HuH-7 (cell line): ENCODE measurements around the gene FSIP1.

Experiments used
- DNase-seq: peaks from one replicate; pipeline ENCODE4 v3.0.0; 2011; ENCODE audit warnings: low spot score

The FSIP1 gene

GRCh38 chr15:39645138-39645975 lies 137.3 kb downstream of the FSIP1 start:
- no peak for DNase-seq

GRCh38 chr15:39644136-39644535 lies 138.5 kb downstream of the FSIP1 start:
- DNase-seq: no peak

GRCh38 chr15:39643727-39644126 lies 138.9 kb downstream of the FSIP1 start:
- no peak for DNase-seq

- no peak for DNase-seq
Observed at GRCh38 chr15:39642011-39642640, 140.5 kb downstream of the FSIP1 start.

- no peak for DNase-seq
Observed at GRCh38 chr15:39641191-39641889, 141.3 kb downstream of the FSIP1 start.

GRCh38 chr15:39640665-39641064 lies 142.0 kb downstream of the FSIP1 start:
- DNase-seq: no peak

GRCh38 chr15:39639037-39639436 lies 143.6 kb downstream of the FSIP1 start:
- no peak for DNase-seq

- no peak for DNase-seq
Observed at GRCh38 chr15:39638041-39638440, 144.6 kb downstream of the FSIP1 start.

- DNase-seq: no peak
Observed at GRCh38 chr15:39631357-39631756, 151.3 kb downstream of the FSIP1 start.

- no peak for DNase-seq
Observed at GRCh38 chr15:39629906-39630305, 152.7 kb downstream of the FSIP1 start.

GRCh38 chr15:39629371-39629770 lies 153.3 kb downstream of the FSIP1 start:
- no peak for DNase-seq

GRCh38 chr15:39628546-39629257 lies 153.9 kb downstream of the FSIP1 start:
- DNase-seq: no peak

GRCh38 chr15:39628144-39628508 lies 154.5 kb downstream of the FSIP1 start:
- DNase-seq: no peak

- DNase-seq: no peak
Observed at GRCh38 chr15:39627451-39628143, 155.0 kb downstream of the FSIP1 start.

GRCh38 chr15:39625856-39626255 lies 156.8 kb downstream of the FSIP1 start:
- no peak for DNase-seq

- no peak for DNase-seq
Observed at GRCh38 chr15:39625451-39625850, 157.2 kb downstream of the FSIP1 start.

GRCh38 chr15:39624806-39625205 lies 157.8 kb downstream of the FSIP1 start:
- DNase-seq: no peak

GRCh38 chr15:39623529-39623931 lies 159.1 kb downstream of the FSIP1 start:
- DNase-seq: no peak

GRCh38 chr15:39622660-39623516 lies 159.8 kb downstream of the FSIP1 start:
- DNase-seq: no peak

- no peak for DNase-seq
Observed at GRCh38 chr15:39621976-39622375, 160.7 kb downstream of the FSIP1 start.

GRCh38 chr15:39621210-39621609 lies 161.4 kb downstream of the FSIP1 start:
- DNase-seq: no peak
